ENCODE measurements around the gene ATF7IP2.
"Not testable (repeated sequence)": the region's sequence is repeated elsewhere in the genome, so short reads cannot be mapped to it uniquely, and the experiment has no call there.

The ATF7IP2 gene, protein sequence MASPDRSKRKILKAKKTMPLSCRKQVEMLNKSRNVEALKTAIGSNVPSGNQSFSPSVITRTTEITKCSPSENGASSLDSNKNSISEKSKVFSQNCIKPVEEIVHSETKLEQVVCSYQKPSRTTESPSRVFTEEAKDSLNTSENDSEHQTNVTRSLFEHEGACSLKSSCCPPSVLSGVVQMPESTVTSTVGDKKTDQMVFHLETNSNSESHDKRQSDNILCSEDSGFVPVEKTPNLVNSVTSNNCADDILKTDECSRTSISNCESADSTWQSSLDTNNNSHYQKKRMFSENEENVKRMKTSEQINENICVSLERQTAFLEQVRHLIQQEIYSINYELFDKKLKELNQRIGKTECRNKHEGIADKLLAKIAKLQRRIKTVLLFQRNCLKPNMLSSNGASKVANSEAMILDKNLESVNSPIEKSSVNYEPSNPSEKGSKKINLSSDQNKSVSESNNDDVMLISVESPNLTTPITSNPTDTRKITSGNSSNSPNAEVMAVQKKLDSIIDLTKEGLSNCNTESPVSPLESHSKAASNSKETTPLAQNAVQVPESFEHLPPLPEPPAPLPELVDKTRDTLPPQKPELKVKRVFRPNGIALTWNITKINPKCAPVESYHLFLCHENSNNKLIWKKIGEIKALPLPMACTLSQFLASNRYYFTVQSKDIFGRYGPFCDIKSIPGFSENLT

DNA sequence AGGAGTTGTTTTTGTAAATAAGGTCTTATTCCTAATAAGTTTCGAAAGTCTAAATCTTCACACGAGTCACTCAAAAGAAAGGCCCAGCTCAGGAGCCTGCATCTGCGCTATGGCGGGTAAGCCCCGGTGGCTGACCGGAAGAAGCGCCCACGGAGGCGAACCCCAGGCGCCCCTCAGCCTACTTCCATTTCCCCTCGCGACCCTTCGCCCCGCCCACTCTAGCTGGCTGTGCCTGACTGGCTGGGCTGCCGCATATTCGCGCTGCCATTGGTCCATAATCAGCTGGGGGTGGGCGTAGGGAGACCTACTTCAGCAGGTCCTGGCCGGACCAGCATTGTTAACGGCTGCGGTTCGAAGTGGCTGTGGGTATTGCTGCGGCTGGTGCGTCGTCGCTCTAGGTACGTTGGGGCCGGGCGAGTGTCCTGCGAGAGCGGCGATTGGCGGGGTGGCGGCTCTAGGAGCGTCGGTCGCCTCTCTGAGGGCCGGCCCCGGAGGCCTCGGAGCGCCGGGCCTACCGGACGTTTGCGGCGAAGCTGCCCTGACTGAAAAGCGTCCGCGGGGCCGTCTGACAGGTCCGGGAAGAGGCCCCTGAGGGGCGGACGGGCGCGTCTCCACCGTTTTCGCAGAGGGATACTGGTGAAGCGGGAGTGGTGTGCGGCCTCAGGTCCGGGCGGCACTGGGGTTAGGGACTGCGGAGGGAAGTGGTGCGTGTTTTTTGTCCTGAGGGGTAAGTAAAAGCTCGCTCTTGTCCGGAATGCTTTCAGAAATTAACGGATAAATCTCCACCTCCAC is at the start of gene ATF7IP2:
Gene ATF7IP2, plus strand, starts transcription at position 337 of the 792 bp plus-strand sequence. CDS start 44,560 bp downstream, outside the sequence.
- FAIRE-seq = no peak
- TF ChIP-seq, protein P1, sequence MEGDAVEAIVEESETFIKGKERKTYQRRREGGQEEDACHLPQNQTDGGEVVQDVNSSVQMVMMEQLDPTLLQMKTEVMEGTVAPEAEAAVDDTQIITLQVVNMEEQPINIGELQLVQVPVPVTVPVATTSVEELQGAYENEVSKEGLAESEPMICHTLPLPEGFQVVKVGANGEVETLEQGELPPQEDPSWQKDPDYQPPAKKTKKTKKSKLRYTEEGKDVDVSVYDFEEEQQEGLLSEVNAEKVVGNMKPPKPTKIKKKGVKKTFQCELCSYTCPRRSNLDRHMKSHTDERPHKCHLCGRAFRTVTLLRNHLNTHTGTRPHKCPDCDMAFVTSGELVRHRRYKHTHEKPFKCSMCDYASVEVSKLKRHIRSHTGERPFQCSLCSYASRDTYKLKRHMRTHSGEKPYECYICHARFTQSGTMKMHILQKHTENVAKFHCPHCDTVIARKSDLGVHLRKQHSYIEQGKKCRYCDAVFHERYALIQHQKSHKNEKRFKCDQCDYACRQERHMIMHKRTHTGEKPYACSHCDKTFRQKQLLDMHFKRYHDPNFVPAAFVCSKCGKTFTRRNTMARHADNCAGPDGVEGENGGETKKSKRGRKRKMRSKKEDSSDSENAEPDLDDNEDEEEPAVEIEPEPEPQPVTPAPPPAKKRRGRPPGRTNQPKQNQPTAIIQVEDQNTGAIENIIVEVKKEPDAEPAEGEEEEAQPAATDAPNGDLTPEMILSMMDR (IDR thresholded peaks at IDR 0.05; ENCODE audit: insufficient read depth, missing control alignments) = no peak
- no peak for DNase-seq (ENCODE audit: insufficient read length, low spot score)

DNA sequence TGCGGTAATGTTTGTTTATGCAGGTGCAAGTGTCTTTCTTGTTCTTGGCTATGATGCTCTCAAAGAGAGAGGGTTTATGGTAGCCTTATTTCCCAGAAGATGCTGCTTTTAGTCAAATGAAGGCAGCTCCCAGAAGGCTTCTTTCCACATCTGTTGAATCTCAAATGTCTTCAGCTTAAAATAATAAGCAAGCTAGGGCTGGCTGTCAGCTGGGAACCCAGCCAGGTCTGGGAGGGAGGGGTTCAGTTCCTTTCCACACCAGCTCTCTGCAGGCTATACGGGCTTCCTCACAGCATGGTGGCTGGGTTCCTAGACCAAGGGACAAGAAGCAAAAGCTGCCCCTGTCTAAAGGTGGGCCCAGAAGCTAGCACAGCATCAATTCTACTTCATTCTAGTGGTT is 47.4 kb upstream of the ATF7IP2 start:
- no peak for DNase-seq (ENCODE audit: insufficient read length, low spot score)
- no peak for FAIRE-seq

DNA sequence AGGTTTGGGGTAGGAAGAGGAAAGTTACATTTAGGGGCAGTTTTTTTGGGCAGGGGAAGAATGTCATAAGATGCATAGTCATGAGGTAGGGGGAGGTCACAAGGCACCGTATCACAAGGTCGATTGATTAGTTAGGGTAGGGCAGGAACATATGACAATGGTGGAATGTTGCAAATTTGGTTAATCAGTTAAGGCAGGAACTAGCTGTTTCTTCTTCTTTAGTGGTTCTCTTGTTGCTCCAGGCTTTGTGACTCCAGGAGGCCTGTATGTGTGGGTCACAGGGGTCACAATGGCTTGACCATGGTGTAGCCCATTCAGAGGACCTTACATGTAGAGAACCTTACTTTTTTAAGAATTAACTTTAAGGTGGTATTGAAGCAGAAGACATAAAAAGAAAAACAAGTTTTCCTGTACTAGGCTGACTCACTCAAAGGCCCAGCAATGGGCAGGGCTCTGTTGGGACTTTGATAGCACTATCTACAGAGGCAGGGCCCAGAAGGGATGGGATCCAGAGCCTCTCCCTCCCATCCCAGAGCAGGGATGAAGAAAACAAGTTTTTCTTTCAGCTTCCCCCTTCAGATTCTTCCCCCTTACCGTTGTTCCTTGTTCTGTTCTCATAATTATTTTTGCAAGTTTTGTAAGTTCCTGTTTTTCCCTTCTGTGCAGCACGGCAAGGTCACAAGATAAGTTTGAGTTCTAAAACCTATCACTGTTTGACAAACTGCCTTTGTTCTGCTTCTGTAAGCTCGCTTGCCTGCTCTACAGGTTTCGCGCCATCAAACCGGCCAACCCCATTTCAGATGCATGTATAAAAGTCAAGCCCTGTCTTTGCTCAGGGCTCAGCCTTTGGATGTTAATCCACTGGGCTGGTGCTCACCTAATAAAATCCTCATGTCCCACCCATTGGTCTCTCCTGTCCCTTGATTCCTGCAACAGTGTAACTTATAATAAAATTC is 45.8 kb upstream of the ATF7IP2 start:
- TF ChIP-seq, protein P1 (IDR thresholded peaks at IDR 0.05; ENCODE audit: insufficient read depth, missing control alignments) = no peak
- no peak for FAIRE-seq

More for the DNA sequence above, 47.4 kb upstream of the ATF7IP2 start:
- TF ChIP-seq, protein P1 (IDR thresholded peaks at IDR 0.05; ENCODE audit: insufficient read depth, missing control alignments) = no peak

DNA sequence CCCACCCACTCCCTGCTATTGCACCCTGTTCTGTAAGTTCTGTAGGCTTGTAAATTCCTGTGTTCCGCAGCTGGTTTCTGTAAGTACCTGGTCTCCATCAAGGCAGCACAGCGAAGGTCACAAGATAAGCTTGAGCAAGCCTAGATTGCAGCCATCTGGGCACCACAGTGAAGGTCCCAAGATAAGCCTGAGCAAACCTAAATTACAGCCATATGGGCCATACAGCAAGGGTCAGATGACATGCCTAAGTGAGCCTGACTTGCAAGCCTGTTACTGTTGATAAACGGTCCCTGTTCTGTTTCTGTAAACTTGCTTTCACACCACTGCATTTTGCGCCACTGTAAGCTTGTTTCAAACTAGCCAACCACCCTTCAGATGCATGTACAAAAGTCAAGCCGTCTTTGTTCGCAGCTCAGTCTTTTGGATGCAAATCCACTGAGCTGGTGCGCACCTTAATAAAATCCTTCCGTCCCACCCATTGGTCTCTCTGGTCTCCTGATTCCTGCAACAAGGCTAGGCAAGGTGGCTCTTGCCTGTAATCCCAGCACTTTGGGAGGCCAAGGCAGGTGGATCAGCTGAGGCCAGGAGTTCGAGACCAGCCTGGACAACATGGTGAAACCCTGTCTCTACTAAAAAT is 42.6 kb upstream of the ATF7IP2 start:
- TF ChIP-seq, protein P1 (IDR thresholded peaks at IDR 0.05; ENCODE audit: insufficient read depth, missing control alignments) = no peak
- DNase-seq (ENCODE audit: insufficient read length, low spot score) = no peak
- no peak for FAIRE-seq

More for the DNA sequence above, 45.8 kb upstream of the ATF7IP2 start:
- DNase-seq (ENCODE audit: insufficient read length, low spot score) = no peak

DNA sequence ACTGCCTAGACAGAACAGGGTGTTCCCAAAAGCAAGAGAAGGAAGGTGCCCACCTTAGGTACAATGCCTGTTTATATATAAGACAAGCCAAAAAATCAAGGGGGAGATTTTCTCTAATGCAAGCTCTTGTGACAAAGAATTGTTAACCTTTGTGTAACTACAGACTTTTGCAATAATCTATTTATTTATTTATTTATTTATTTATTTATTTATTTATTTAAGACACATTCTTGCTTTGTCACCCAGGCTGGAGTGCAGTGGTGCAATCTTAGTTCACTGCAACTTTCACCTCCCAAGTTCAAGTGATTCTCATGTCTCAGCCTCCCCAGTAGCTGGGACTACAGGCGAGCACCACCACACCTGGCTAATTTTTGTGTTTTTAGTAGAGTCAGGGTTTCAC is 41.2 kb upstream of the ATF7IP2 start:
- FAIRE-seq; DNase-seq (ENCODE audit: insufficient read length, low spot score): not testable (repeated sequence)

DNA sequence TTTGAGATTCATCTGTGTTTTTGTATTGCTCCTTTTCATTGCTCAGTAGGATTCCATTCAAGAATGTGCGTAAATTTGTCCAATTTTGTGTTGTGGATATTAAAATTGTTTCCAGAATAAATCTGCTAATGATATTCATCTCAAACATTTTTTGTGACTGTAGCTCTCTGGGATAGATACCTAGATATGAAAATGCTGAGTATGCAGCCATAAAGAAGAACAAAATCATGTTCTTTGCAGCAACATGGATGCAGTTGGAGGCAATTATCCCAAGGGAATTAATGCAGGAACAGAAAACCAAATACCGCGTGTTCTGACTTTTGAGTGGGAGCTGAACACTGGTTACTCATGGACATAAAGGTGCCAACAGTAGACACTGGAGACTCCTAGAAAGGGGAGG is 40.2 kb upstream of the ATF7IP2 start:
- DNase-seq (ENCODE audit: insufficient read length, low spot score) (no peak), FAIRE-seq (no peak)
- TF ChIP-seq, protein P1 (IDR thresholded peaks at IDR 0.05; ENCODE audit: insufficient read depth, missing control alignments) = no peak
